ENCODE data around the gene TIMM13. TPM values are rescaled to one million over a fixed set of nuclear protein-coding genes. Genes with fewer than 3 reads are reported as not detected.

Gene TIMM13
- total RNA-seq, 1 donor from 2014 or later: 132 TPM

DNA sequence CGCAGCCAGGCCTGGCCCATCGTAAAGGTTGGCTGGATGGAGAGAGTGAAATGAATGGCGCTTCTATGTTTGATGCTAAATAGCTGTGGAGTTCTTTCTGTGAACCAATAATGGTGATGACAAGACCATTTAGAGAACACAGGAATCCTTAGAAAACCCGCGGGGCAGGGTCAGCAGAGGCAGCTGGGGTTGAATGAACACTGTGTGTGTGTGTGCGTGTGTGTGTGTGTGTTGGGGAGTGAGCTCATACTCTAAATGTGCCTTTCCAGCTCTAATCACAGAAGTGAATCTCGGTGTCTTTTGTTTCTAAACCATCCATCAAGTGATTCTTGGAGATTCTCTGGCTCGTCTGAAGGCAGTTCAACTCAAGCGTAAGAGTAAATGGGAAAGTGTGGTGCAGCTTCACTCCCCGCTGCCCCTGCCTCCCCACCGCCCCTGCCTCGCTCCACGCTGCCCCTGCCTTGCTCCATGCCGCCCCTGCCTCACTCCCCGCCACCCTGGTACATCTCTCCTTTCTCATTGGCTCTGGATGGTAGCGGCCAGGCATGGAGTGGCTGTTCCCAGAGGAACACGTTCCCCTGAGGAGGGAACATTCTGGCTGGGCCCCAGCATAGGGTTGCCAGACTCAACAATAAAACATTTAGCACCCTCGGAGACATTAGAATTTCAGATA, 46.1 kb downstream of the TIMM13 start:
- H3K36me3 Mint-ChIP-seq: peaks cover 5% of the 10 kb centered on the region
- H3K27ac Mint-ChIP-seq: peak overlapping the region; percentile 80
- H3K4me1 Mint-ChIP-seq (ENCODE audit: unreplicated experiment): peaks cover 27% of the 10 kb centered on the region
- peaks cover 4% of the 10 kb centered on the region for H3K27me3 Mint-ChIP-seq
- DNase-seq (ENCODE audit: extremely low spot score, unreplicated experiment): peak; percentile 81
- TF ChIP-seq, protein P1, sequence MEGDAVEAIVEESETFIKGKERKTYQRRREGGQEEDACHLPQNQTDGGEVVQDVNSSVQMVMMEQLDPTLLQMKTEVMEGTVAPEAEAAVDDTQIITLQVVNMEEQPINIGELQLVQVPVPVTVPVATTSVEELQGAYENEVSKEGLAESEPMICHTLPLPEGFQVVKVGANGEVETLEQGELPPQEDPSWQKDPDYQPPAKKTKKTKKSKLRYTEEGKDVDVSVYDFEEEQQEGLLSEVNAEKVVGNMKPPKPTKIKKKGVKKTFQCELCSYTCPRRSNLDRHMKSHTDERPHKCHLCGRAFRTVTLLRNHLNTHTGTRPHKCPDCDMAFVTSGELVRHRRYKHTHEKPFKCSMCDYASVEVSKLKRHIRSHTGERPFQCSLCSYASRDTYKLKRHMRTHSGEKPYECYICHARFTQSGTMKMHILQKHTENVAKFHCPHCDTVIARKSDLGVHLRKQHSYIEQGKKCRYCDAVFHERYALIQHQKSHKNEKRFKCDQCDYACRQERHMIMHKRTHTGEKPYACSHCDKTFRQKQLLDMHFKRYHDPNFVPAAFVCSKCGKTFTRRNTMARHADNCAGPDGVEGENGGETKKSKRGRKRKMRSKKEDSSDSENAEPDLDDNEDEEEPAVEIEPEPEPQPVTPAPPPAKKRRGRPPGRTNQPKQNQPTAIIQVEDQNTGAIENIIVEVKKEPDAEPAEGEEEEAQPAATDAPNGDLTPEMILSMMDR (conservative IDR thresholded peaks at IDR 0.05): no peak
- peaks cover 9% of the 10 kb centered on the region for H3K9me3 Mint-ChIP-seq
- peak overlapping the region; percentile 65 for H3K4me3 Mint-ChIP-seq

DNA sequence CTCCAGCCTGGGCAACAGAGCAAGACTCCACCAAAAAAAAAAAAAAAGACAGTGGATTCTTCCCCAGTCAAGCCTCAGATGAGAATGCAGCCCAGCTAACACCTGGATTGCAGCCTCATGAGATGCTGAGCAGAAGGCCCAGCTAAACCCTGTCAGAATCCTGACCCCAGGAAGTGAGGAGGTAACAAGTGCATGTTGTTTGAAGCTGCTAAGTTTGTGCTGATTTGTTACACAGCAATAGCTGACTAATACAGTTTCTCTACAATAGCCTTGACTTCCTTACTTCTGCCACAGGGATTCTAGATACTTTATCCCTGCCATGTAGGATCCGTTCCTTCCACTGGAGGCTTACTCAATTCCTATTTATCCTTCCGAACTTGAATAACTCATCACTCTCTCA, 46.8 kb downstream of the TIMM13 start:
- H3K27me3 Mint-ChIP-seq: peaks cover 4% of the 10 kb centered on the region
- DNase-seq (ENCODE audit: extremely low spot score, unreplicated experiment): no peak
- H3K27ac Mint-ChIP-seq: peak overlapping the region; percentile 80
- peak overlapping the region; percentile 65 for H3K4me3 Mint-ChIP-seq
- peaks cover 9% of the 10 kb centered on the region for H3K9me3 Mint-ChIP-seq
- peaks cover 31% of the 10 kb centered on the region for H3K4me1 Mint-ChIP-seq (ENCODE audit: unreplicated experiment)
- H3K36me3 Mint-ChIP-seq: peaks cover 5% of the 10 kb centered on the region
- TF ChIP-seq, protein P1 (conservative IDR thresholded peaks at IDR 0.05): no peak

DNA sequence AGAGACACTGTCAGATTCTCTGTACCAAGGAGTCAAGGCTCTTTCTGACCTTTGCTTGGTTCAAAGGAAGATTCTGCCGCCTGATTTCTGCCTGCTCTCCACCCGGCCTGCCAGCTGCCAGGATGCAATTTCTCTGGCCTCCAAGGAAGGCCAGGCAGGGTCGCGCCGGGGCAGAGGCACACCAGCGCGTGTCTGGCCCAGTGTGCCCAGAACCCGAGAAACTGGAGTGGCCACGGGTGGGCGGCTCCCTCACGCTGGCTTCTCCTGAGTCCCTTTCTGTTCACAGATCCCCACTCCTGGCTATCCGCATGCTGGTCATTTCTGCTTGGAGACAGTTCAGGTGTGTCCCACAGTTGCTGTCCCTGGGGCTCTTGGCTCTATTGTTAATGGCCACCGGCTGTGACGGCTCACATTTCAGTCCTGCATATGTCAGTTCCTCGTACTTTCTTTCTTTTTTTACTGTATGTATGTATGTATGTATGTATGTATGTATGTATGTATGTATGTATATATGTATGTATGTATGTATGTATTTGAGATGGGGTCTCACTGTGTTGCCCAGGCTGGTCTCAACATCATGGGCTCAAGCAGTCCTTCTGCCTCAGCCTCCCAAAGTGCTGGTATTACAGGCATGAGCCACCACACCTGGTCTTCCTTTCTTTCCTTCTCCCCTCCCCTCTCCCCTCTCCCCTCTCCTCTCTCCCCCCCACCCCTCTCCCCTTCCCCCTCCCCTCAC, 50.4 kb downstream of the TIMM13 start:
- Mint-ChIP-seq H3K36me3 (peaks cover 5% of the 10 kb centered on the region), H3K4me1 (ENCODE audit: unreplicated experiment) (peaks cover 32% of the 10 kb centered on the region), H3K27me3 (peaks cover 4% of the 10 kb centered on the region), H3K4me3 (no peak overlapping the region), H3K9me3 (peaks cover 9% of the 10 kb centered on the region), H3K27ac (no peak overlapping the region)
- TF ChIP-seq, protein P1 (conservative IDR thresholded peaks at IDR 0.05): no peak
- DNase-seq (ENCODE audit: extremely low spot score, unreplicated experiment): no peak

Small RNA genes within 50 kb of the gene (microRNA-seq; reads per million reads assigned to microRNA genes)
- gene MIR7108: 1.1 reads per million

Other genes starting within 250 kb of the TIMM13 start
- 107 and 131 TPM in 2 replicates for gene PLEKHJ1, start 191.3 kb downstream of the TIMM13 start, total RNA-seq (ENCODE audit: low replicate concordance)
- 95.5 and 129 TPM in 2 replicates for gene SF3A2, start 190.8 kb downstream of the TIMM13 start, total RNA-seq (ENCODE audit: low replicate concordance)
- 13.8 and 49.5 TPM in 2 replicates for gene AMH, start 178.3 kb downstream of the TIMM13 start, total RNA-seq (ENCODE audit: low replicate concordance)
- 0.72 TPM in 1 of 2 replicates, not detected in the other for gene JSRP1, start 171.2 kb downstream of the TIMM13 start, total RNA-seq (ENCODE audit: low replicate concordance)
- 0.10 TPM in 1 of 2 replicates, not detected in the other for gene PEAK3, start 145.4 kb downstream of the TIMM13 start, total RNA-seq (ENCODE audit: low replicate concordance)
- gene LINGO3, start 119.4 kb downstream of the TIMM13 start, total RNA-seq (ENCODE audit: low replicate concordance): not detected in 2 replicates
- 125 and 134 TPM in 2 replicates for gene LSM7, start 99.0 kb downstream of the TIMM13 start, total RNA-seq (ENCODE audit: low replicate concordance)
- 131 and 149 TPM in 2 replicates for gene SPPL2B, start 98.9 kb downstream of the TIMM13 start, total RNA-seq (ENCODE audit: low replicate concordance)
- 0.41 TPM in 1 of 2 replicates, not detected in the other for gene TMPRSS9, start 67.3 kb downstream of the TIMM13 start, total RNA-seq (ENCODE audit: low replicate concordance)
- gene LMNB2, start 29.4 kb upstream of the TIMM13 start, total RNA-seq (ENCODE audit: low replicate concordance): 63.6 and 116 TPM in 2 replicates
- 31.1 and 67.3 TPM in 2 replicates for gene GADD45B, start 48.5 kb upstream of the TIMM13 start, total RNA-seq (ENCODE audit: low replicate concordance)